ENCODE results near the gene RBM4B.

The RBM4B gene

DNA sequence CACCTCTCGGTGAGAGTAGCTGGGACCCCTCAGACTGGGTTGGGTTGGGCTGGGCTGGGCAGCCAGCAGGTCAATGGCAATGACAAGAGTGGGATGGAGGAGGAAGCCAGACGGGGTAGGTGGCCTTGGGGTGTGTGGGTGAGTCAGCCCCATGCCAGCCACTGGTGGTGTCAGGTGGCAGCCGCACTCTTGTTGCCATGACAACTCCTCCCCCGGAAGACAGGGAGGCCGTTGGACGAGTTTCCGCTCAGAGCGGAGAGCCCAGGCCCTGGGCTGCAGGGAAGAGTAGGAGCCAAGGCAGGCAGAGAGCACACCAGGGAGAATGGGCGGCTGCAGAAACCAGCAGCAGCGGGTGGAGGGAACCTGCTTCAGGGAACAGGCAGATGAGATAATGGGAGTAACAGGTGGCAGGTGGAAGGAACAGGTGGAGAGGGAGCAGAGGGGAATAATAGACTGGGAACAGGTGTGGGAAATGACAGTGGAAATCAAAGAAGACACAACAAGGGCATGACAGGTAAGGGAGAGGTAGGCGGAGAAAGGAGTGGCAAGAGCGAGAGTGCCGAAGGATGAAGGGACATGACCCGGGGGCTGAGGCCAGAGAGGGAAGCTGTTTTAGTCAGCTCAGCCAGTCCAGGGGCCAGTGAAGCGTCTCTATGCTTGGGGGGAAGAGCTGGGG is 42.7 kb upstream of the RBM4B start:
- Histone ChIP-seq H3K79me2 (ENCODE audit: control insufficient read depth, insufficient read depth, low read length, poor library complexity) (no peaks in the 10 kb centered on the region), H2BK5ac (ENCODE audit: low read depth, low read length, poor library complexity) (no peak overlapping the region), H2BK12ac (ENCODE audit: low read length) (no peak overlapping the region), H3K27me3 (ENCODE audit: insufficient read depth, low read length) (no peaks in the 10 kb centered on the region), H3K79me1 (ENCODE audit: low read length) (peaks cover 10% of the 10 kb centered on the region), H3K4ac (ENCODE audit: low read depth, low read length) (no peak overlapping the region), H2AK5ac (ENCODE audit: low read length) (no peak overlapping the region), H4K91ac (ENCODE audit: low read depth, low read length) (no peak overlapping the region), H4K8ac (ENCODE audit: low read depth, low read length) (no peak overlapping the region), H3K4me2 (ENCODE audit: low read length) (no peak overlapping the region), H2AFZ (ENCODE audit: insufficient read depth, low read length, poor library complexity) (no peak overlapping the region), H3K36me3 (ENCODE audit: control insufficient read depth in 1 of 2, insufficient read depth in 2 of 2, low read length in 2 of 2) (no peaks in the 10 kb centered on the region), H2BK120ac (ENCODE audit: insufficient read depth, low read length, poor library complexity) (no peak overlapping the region), H3K18ac (ENCODE audit: low read length) (no peak overlapping the region), H4K12ac (ENCODE audit: low read depth, low read length) (no peak overlapping the region), H3K4me1 (ENCODE audit: control insufficient read depth in 1 of 2, insufficient read depth in 2 of 2, low read length in 2 of 2) (peaks cover 21 to 31% of the 10 kb centered on the region in 2 experiments), H3K14ac (ENCODE audit: low read length) (no peak overlapping the region), H3K23ac (ENCODE audit: low read length) (no peak overlapping the region), H3K9me3 (ENCODE audit: insufficient read depth, low read depth, low read length) (no peaks in the 10 kb centered on the region), H3K9ac (ENCODE audit: low read length) (no peak overlapping the region), H3K27ac (ENCODE audit: low read depth, low read length) (no peak overlapping the region), H3K4me3 (ENCODE audit: low read depth, low read length) (no peak overlapping the region)
- peak; percentile 8 to 42 for DNase-seq
- no CpG with 5 or more reads among the region's 15 CpGs for WGBS (ENCODE audit: extremely low coverage, insufficient coverage, insufficient read length)

DNA sequence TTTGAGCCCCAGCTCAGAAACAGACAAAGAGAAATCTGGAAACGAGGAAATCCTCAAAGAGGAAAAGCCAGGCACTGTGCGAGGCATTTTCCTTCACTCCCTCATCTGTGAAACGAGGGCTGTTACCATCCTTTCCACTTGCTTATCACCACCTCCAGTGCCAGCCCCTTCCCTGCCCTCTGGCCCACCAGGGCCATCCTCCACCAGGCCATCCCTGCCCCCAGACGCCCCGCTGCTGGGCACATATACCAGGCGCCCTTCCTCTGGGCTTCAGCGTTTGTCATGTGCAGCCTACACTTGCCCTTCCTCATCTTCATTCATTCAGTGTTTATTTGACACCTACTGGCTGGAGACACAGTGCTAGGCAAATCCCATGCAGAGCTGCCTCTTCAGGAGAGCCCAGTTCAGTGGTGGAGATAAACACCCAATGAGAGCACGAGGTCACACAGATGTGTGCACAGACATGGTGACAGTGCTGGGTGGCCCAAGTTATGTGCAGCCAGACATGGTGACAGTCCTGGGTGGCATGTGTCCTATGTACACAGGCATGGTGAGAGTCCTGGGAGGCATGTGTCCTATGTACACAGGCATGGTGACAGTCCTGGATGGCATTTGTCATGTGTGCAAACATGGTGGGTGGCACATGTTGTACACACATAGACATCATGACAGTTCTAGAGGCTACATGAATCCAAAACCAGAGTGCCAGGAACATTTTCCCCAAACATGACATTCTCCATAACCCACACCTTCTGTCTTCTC is 41.6 kb upstream of the RBM4B start:
- H3K27me3 ChIP-seq (ENCODE audit: insufficient read depth, low read length): no peaks in the 10 kb centered on the region
- no peak overlapping the region for H3K4ac ChIP-seq (ENCODE audit: low read depth, low read length)
- WGBS (ENCODE audit: extremely low coverage, insufficient coverage, insufficient read length): no CpG with 5 or more reads among the region's 8 CpGs

DNA sequence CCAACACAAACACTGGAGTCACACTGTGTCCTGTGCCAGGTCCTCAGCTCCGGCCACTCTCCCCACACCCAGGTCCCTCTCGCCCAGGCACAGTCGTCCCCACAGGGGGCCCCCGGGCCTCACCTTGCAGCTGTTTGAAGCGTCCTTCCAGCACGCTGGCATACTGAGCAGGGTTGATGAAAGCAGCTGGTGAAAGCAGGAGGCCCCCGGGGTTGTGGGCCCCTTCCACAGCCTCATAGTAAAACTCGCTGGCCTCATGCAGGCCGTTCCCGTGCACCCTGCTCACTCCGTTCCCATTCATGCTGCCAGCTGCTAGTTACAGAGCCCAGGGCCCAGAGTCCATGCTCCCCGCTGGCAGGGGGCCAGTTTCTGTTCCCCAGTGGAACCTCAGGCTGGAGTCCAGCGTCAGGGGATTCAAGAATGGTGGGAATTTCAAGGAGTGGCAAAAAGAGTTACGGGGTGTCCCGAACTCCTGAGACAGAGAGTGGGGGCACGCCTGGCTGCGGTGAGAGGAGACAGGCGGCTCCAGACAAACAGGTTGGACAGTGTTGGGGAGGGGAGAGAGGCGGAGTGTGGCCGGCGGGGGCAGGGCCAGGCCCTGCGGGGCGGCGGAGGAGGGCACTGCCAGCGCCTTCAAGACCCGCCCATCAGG is 40.8 kb upstream of the RBM4B start:
- Histone ChIP-seq H3K79me1 (ENCODE audit: low read length) (peaks cover 10% of the 10 kb centered on the region), H3K4ac (ENCODE audit: low read depth, low read length) (no peak overlapping the region), H2AFZ (ENCODE audit: insufficient read depth, low read length, poor library complexity) (peak overlapping the region; percentile 46), H4K12ac (ENCODE audit: low read depth, low read length) (no peak overlapping the region), H3K23ac (ENCODE audit: low read length) (no peak overlapping the region), H3K4me2 (ENCODE audit: low read length) (peak overlapping the region; percentile 35), H3K4me3 (ENCODE audit: low read depth, low read length) (peak overlapping the region; percentile 3), H2BK120ac (ENCODE audit: insufficient read depth, low read length, poor library complexity) (peak overlapping the region; percentile 59), H3K4me1 (ENCODE audit: control insufficient read depth in 1 of 2, insufficient read depth in 2 of 2, low read length in 2 of 2) (peaks cover 21 to 30% of the 10 kb centered on the region in 2 experiments), H3K27ac (ENCODE audit: low read depth, low read length) (no peak overlapping the region), H3K18ac (ENCODE audit: low read length) (peak overlapping the region; percentile 63), H3K36me3 (ENCODE audit: control insufficient read depth in 1 of 2, insufficient read depth in 2 of 2, low read length in 2 of 2) (peaks cover 6 to 13% of the 10 kb centered on the region in 2 experiments), H4K91ac (ENCODE audit: low read depth, low read length) (peak overlapping the region; percentile 63), H2AK5ac (ENCODE audit: low read length) (peak overlapping the region; percentile 26), H2BK12ac (ENCODE audit: low read length) (peak overlapping the region; percentile 75), H2BK5ac (ENCODE audit: low read depth, low read length, poor library complexity) (peak overlapping the region; percentile 36), H4K8ac (ENCODE audit: low read depth, low read length) (peak overlapping the region; percentile 66), H3K9me3 (ENCODE audit: insufficient read depth, low read depth, low read length) (no peaks in the 10 kb centered on the region), H3K27me3 (ENCODE audit: insufficient read depth, low read length) (no peaks in the 10 kb centered on the region), H3K79me2 (ENCODE audit: control insufficient read depth, insufficient read depth, low read length, poor library complexity) (no peaks in the 10 kb centered on the region), H3K14ac (ENCODE audit: low read length) (peak overlapping the region; percentile 52), H3K9ac (ENCODE audit: low read length) (no peak overlapping the region)
- no peak for DNase-seq
- WGBS (ENCODE audit: extremely low coverage, insufficient coverage, insufficient read length): no CpG with 5 or more reads among the region's 26 CpGs

More for the DNA sequence above, 41.6 kb upstream of the RBM4B start:
- H2AK5ac ChIP-seq (ENCODE audit: low read length): peak overlapping the region; percentile 50
- H3K9me3 ChIP-seq (ENCODE audit: insufficient read depth, low read depth, low read length): no peaks in the 10 kb centered on the region
- peaks cover 10% of the 10 kb centered on the region for H3K79me1 ChIP-seq (ENCODE audit: low read length)
- no peak overlapping the region for H4K12ac ChIP-seq (ENCODE audit: low read depth, low read length)
- H3K36me3 ChIP-seq (ENCODE audit: control insufficient read depth in 1 of 2, insufficient read depth in 2 of 2, low read length in 2 of 2): peaks cover 3 to 8% of the 10 kb centered on the region in 2 experiments
- no peak overlapping the region for H3K27ac ChIP-seq (ENCODE audit: low read depth, low read length)
- no peak overlapping the region for H3K9ac ChIP-seq (ENCODE audit: low read length)
- no peak overlapping the region for H2BK5ac ChIP-seq (ENCODE audit: low read depth, low read length, poor library complexity)
- peak overlapping the region; percentile 35 for H3K4me2 ChIP-seq (ENCODE audit: low read length)
- H3K14ac ChIP-seq (ENCODE audit: low read length): peak overlapping the region; percentile 11
- H3K4me3 ChIP-seq (ENCODE audit: low read depth, low read length): no peak overlapping the region
- no peak for DNase-seq
- H3K23ac ChIP-seq (ENCODE audit: low read length): no peak overlapping the region
- H2BK12ac ChIP-seq (ENCODE audit: low read length): peak overlapping the region; percentile 10
- H3K18ac ChIP-seq (ENCODE audit: low read length): no peak overlapping the region
- H2BK120ac ChIP-seq (ENCODE audit: insufficient read depth, low read length, poor library complexity): no peak overlapping the region
- H3K4me1 ChIP-seq (ENCODE audit: control insufficient read depth in 1 of 2, insufficient read depth in 2 of 2, low read length in 2 of 2): peaks cover 21 to 30% of the 10 kb centered on the region in 2 experiments
- peak overlapping the region; percentile 74 for H4K91ac ChIP-seq (ENCODE audit: low read depth, low read length)
- H4K8ac ChIP-seq (ENCODE audit: low read depth, low read length): peak overlapping the region; percentile 66
- H2AFZ ChIP-seq (ENCODE audit: insufficient read depth, low read length, poor library complexity): no peak overlapping the region
- no peaks in the 10 kb centered on the region for H3K79me2 ChIP-seq (ENCODE audit: control insufficient read depth, insufficient read depth, low read length, poor library complexity)

DNA sequence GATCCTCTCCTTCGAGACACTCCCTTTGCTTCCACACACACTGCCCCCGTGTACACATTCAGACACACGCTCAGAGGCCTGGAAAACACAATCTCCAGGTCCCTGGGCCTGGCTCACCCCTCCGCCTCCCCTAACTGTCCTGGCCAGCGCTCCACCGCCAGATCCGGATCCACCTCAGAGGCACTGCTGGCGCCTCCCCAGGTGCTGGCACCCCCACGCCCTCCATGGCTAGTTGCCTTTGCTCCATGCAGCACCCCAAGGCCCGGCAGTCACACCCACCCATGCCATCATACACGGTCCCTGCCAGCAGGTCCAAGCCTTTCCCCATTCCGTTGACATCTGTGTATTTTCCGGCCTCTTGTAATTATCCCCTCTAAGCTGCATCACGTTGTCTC is 40.2 kb upstream of the RBM4B start:
- H4K12ac ChIP-seq (ENCODE audit: low read depth, low read length): no peak overlapping the region
- no CpG with 5 or more reads among the region's 14 CpGs for WGBS (ENCODE audit: extremely low coverage, insufficient coverage, insufficient read length)
- no peak overlapping the region for H2BK5ac ChIP-seq (ENCODE audit: low read depth, low read length, poor library complexity)

More for the DNA sequence above, 40.2 kb upstream of the RBM4B start:
- peaks cover 21 to 30% of the 10 kb centered on the region in 2 experiments for H3K4me1 ChIP-seq (ENCODE audit: control insufficient read depth in 1 of 2, insufficient read depth in 2 of 2, low read length in 2 of 2)
- H3K9me3 ChIP-seq (ENCODE audit: insufficient read depth, low read depth, low read length): no peaks in the 10 kb centered on the region
- no peak overlapping the region for H3K23ac ChIP-seq (ENCODE audit: low read length)
- H4K91ac ChIP-seq (ENCODE audit: low read depth, low read length): peak overlapping the region; percentile 63
- H2AFZ ChIP-seq (ENCODE audit: insufficient read depth, low read length, poor library complexity): no peak overlapping the region
- peak overlapping the region; percentile 6 for H2AK5ac ChIP-seq (ENCODE audit: low read length)
- H4K8ac ChIP-seq (ENCODE audit: low read depth, low read length): no peak overlapping the region
- peak overlapping the region; percentile 52 for H3K14ac ChIP-seq (ENCODE audit: low read length)
- peak overlapping the region; percentile 3 for H3K4me3 ChIP-seq (ENCODE audit: low read depth, low read length)
- H3K4me2 ChIP-seq (ENCODE audit: low read length): peak overlapping the region; percentile 35
- H2BK12ac ChIP-seq (ENCODE audit: low read length): peak overlapping the region; percentile 75
- peaks cover 10% of the 10 kb centered on the region for H3K79me1 ChIP-seq (ENCODE audit: low read length)
- DNase-seq: no peak
- H2BK120ac ChIP-seq (ENCODE audit: insufficient read depth, low read length, poor library complexity): peak overlapping the region; percentile 59
- H3K4ac ChIP-seq (ENCODE audit: low read depth, low read length): no peak overlapping the region
- no peak overlapping the region for H3K9ac ChIP-seq (ENCODE audit: low read length)
- H3K18ac ChIP-seq (ENCODE audit: low read length): peak overlapping the region; percentile 28
- H3K79me2 ChIP-seq (ENCODE audit: control insufficient read depth, insufficient read depth, low read length, poor library complexity): no peaks in the 10 kb centered on the region
- no peak overlapping the region for H3K27ac ChIP-seq (ENCODE audit: low read depth, low read length)
- no peaks in the 10 kb centered on the region for H3K27me3 ChIP-seq (ENCODE audit: insufficient read depth, low read length)
- H3K36me3 ChIP-seq (ENCODE audit: control insufficient read depth in 1 of 2, insufficient read depth in 2 of 2, low read length in 2 of 2): peaks cover 6 to 14% of the 10 kb centered on the region in 2 experiments

Measured in trophoblast cell (in vitro differentiated cells and primary cell).